Activated T-cell treated with anti-CD3 and anti-CD28 coated beads for 4 hours (primary cell): ENCODE measurements around the gene CCIN.
"Not testable (repeated sequence)": the region's sequence is repeated elsewhere in the genome, so short reads cannot be mapped to it uniquely, and the experiment has no call there.

Source experiments
- DNase-seq: peaks from one replicate; pipeline ENCODE4 v3.0.0-alpha.2; 2020

Gene CCIN

DNA sequence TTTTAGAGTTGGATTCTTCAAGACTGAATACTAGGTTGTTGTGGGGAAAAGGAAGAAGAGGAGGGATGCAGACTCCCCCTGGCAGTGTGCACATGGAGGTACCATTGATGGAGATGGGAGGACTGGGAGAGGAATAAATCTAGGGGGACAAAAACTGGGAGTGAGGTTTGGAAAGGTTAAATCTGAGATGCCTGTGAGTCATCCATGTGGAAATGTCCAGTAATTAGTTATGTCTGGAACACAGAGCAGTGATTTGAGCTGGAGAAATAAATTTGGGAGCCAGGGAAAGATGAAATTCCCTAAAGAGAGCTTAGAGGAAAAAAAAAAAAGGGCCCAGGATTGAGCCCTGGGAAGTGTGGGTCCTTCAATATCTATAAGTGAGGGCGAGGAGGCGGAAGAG is 8.0 kb upstream of the CCIN start:
- no peak for DNase-seq

DNA sequence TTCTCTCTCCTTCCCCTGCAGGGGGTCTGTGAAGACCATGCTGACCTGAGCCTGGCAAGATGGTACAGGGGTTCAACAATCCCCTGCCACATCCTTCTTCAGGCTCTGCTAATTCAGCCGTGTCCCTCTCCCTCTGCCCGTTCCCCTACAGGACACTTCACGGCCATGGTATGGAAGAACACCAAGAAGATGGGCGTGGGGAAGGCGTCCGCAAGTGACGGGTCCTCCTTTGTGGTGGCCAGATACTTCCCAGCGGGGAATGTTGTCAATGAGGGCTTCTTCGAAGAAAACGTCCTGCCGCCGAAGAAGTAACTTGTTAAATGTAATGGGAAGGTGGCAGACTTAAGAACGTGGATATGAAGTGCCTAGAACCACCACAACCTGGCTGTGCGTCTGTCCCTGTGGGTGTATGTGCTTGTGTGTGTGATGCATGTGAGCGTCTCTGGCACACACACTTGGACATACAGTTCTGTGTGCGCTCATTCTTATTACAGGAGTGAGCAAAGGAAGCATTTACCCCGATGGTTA is 6.9 kb upstream of the CCIN start:
- no peak for DNase-seq

DNA sequence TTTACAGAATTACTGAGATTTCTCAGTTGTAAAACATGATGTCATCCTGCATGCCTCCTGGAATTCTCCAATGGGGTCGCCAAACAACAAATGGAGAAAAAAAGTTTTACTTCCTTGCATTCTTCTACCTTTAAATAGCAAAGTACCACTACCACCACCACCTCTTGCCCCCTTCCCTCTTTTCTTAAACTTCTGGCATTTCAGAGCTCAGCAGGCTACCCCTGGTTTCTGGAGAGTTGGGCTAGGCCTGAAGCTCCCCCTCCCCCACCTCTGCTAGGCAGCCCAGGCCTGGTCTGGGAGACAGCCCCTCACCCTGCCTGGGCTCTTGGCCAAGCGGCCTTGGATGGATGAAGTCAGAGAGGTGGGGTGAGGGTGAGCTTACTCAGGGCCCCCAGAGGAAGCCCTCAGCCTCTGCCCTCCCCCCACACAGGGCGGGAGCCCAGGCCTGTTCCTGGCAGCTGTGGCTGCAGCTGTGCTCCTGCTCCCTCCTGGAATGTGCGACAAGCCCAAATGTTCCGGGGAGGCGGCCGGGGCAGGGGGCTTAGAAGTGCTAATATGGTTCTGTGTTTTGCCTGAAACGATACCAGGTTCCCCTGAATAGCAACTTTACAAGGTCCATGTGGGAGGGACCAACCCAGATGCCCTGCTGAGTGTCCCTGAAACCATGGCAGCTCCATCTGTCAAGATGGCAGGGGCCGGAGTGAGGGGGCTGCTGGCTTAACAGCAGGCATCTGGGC is 6.0 kb upstream of the CCIN start:
- no peak for DNase-seq

DNA sequence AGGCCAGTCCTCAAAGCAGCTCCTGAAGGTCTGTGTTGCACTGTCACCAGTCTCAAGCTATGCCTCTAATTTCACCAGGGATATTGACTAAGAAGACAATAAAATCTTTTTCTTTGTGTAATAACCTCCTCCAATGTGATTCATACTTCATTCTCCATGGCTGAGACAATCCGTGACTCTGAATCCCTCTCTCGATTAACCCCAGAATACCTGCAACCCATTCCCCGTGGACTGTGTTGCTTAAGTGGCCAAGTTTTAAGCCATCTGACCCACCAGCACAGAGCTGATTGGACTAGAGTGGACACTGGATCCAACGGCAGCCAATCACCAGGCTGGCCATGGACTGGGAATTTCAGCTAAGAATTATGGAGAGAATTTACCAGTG is 5.4 kb upstream of the CCIN start:
- DNase-seq = no peak

DNA sequence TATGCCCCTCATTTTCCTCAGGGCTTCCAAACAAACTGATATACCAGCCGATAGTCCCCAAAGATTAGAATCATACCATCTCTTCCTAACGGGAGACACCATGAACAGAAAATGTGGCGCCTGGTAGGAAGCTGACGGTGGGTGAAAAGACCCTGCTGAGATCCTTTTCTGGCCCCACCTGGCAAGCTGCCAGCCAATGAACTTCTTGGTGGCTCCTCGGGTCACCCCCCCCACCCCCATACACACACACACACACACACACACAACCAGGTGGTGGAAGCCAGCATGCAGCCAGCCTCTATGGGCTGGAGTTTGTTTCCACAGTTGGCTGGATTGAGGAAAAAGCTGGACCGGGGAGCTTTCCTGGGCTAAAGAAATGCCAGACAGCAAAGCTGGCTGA is 4.8 kb upstream of the CCIN start:
- DNase-seq = no peak

DNA sequence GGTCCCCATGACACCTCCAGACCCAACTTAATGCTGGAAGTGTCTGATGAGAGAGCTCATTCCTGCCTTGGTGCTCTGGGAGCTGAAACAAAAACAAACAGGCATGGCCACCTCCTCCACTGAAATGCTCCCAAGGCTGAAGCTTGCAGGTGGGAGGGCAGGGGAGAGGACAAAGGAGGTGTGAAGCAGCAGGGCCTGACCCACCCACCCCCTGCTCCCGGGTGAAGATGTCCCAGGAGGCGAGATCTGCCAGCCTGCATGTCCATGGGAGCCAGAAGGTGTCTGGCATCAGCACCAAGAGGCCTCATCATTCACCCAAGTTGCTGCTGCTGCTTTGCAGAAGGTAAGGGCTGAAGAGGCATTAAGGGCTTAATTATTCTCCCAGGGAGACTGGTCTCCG is 4.2 kb upstream of the CCIN start:
- no peak for DNase-seq

DNA sequence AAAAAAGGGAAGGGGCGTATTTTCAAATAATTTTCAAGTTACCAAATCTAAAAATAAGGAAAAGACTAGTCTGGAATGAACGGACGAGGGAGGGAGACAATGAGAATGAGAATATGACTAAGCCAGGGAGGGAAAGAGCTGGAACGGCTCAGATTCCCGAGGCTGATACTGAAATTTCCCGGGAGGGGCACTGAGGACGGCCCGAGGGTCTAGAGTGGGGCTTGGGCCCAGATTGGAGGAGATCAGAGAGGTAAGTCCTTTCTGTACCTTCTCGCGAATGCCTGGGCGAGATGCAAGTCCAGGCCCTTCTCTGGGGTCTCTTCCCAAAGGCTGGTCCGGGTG is 3.4 kb upstream of the CCIN start:
- DNase-seq = no peak

DNA sequence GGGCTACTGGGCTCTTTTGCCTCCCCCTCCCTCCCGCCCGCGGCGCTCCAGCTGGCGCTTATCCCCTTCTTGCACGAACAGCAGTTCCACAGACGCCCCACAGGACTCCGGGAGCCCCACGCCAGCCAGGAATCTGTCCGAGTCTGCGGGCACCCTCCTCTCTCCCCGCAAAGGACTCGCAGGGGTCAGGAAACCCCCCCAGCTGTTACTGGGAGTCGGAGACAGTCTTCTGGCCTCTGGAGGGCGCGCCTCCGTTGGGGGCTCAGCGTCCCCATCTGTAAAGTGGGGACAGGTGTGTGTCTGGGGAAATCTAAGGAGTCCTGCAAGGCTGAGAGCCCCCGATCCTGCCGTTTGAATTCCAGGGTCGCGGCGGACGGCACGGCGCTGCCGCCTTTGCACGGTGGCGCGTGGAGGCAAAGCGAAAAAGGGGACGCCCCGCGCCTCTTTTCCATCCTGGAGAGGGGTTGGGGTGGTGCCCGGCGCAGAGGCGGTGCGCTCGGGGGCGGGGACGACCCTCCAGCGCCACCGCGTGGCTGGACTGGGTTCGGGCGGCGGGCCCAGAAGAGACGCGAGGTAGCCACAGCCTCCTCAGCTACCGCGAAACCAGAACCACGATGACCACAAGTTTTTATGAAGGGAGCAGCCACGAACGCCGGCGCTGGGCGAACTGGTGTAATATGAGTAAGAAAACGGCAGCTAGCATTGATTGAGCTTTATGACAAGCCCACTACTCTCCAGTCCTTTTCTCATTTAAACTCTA is 2.8 kb upstream of the CCIN start:
- DNase-seq = peak; percentile 74

DNA sequence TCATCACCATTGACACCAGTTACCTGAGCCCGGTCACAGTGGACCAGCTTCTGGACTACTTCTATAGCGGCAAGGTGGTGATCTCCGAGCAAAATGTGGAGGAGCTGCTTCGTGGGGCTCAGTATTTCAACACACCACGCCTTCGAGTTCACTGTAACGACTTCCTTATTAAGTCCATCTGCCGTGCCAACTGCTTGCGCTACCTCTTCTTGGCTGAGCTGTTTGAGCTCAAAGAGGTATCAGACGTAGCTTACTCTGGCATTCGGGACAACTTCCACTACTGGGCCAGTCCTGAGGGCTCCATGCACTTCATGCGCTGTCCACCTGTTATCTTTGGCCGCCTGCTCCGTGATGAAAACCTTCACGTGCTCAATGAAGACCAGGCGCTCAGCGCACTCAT is 520 bp downstream of the CCIN start:
- DNase-seq = no peak

DNA sequence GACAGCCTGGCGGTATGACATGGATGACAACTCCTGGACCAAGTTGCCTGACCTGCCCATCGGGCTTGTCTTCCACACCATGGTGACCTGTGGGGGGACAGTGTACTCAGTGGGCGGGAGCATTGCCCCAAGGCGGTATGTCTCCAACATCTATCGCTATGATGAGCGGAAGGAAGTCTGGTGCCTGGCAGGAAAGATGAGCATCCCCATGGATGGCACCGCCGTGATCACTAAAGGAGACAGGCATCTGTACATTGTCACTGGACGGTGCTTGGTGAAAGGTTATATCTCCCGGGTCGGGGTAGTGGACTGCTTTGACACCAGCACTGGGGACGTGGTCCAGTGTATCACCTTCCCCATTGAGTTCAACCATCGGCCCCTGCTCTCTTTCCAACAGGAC is 1.3 kb downstream of the CCIN start:
- no peak for DNase-seq

DNA sequence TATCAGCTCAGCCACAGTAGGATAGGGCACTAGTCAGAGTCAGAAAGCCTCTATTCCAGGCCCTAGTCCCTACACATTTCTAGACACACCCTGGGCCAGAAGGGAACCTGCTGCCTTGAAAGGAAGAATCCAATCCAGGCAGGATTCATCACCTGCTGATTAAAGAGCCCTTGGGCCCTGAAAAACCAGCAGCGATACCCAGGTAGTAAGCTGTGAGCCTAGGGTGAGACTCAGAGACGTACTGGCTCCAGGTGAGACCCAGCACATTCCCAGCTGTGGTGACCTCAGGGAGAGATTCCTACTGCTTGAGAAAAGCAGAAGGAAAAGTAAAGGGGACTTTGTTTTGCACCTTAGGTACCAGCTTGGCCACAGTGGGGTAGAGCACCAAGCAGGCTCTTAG is 4.7 kb downstream of the CCIN start:
- DNase-seq = no peak

DNA sequence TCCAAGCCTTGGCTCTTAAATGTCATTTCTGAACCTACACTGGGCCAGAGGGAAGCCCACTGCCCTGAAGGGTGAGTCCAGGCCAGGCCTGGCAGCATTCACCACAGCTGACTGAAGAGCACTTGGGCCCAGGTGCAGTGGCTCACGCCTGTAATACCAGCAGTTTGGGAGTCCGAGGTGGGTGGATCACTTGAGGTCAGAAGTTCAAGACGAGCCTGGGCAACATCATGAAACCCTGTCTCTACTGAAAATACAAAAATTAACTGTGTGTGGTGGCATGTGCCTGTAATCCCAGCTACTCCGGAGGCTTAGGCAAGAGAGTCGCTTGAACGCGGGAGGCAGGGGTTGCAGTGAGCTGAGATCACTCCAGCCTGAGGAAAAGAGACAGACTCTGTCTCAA is 5.1 kb downstream of the CCIN start:
- DNase-seq = no peak

DNA sequence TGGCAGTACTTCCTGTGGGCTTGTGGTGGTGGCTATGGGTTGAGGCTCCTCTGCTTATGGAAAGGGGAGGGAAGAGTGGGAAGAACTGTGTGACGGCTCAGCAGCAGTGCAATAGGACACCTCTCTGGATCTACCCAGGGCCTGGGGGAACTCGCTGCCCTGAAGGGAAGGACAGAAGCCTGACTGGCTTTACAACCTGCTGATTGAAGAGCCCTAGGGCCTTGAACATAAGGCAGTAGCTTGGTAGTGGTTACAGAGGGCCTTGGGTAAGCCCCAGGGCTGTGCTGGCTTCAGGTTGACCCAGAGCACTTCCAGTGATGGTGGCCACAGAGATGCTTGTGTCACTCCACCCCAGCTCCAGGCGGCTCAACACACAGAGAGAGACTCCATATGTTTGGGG is 5.5 kb downstream of the CCIN start:
- DNase-seq = no peak

DNA sequence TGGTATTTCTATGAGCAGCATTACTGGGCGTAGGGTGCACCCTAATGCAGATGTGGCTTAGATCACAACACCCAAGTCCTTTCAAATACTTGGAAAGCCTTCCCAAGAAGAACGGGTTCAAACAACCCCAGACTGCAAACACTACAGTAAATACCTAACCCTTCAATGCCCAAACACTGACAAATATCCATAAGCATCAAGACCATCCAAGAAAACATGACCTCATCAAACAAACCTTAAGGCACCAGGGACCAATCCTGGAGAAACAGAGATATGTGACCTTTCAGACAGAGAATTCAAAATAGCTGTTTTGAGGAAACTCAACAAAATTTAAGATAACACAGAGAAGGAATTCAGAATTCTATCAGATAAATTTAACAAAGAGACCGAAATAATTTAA is 6.0 kb downstream of the CCIN start:
- DNase-seq = not testable (repeated sequence)

DNA sequence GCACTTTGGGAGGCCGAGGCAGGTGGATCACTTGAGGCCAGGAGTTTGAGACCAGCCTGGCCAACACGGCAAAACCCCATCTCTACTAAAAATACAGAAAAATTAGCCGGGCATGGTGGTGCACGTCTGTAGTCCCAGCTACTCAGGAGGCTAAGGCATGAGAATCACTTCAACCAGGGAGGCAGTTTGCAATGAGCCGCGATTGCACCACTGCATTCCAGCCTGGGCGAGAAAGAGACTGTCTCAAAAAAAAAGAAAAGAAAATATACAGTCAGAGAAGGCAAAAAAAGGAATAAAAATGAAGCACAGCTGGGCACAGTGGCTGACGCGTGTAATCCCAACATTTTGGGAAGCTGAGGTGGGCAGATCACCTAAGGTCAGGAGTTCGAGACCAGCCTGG is 7.3 kb downstream of the CCIN start:
- not testable (repeated sequence) for DNase-seq

DNA sequence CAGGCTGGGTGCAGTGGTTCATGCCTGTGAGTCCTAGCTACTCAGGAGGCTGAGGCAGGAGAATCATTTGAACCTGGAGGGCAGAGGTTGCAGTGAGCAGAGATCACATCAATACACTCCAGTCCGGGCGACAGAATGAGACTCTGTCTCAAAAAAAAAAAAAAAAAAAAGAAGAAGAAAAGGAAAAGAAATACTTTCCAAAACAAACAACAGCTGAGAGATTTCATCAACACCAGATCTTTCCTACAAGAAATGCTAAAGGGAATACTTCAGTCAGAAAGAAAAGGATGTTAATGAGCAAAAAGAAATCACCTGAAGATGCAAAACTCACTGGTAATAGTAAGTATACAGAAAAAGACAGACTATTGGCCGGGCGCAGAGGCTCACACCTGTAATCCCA is 8.4 kb downstream of the CCIN start:
- no peak for DNase-seq

DNA sequence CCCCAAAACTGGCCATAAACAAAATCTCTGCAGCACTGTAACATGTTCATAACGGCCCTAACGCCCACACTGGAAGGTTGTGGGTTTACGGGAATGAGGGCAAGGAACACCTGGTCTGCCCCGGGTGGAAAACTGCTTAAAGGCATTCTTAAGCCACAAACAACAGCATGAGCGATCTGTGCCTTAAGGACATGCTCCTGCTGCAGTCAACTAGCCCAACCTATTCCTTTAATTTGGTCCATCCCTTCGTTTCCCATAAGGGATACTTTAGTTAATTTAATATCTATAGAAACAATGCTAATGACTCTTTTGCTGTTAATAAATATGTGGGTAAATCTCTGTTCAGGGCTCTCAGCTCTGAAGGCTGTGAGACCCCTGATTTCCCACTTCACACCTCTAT is 11.1 kb downstream of the CCIN start:
- DNase-seq = not testable (repeated sequence)

DNA sequence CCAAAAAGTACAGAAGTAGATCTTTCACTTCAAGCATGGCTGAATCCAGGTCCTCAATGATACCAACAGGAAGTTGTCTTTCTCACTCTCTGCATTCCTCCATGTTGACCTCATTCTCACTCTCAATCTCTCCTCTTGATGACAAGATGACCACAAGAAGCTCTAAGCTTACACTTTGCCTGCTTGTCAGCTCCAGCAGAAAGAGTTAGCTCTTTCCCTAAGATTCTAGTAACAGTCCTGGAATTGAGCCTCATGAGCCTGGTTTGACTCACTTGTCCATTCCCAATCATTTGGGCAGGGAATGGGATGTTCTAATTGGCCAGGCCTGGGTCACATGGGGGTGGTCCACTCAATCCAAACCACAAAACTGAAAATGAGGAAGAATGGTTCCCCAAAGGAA is 18.2 kb downstream of the CCIN start:
- DNase-seq = no peak

DNA sequence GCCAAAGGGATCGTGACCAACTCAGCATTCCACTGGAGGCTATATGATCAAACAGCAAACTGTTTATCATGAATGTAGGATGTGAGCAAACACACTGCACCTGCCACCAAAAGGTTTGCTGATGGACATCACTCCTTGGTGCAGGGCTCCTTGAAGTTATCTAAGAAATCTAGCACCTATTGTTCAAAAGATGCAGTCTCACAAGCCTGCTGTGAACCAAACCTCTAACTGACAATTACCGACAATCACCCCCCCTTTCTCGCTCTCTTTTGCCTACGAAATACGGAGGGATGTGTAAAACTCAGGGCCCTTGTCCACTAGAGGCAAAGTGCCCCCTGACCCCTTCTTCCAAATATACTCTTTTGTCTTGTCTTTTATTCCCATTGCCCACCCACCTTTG is 19.0 kb downstream of the CCIN start:
- no peak for DNase-seq

DNA sequence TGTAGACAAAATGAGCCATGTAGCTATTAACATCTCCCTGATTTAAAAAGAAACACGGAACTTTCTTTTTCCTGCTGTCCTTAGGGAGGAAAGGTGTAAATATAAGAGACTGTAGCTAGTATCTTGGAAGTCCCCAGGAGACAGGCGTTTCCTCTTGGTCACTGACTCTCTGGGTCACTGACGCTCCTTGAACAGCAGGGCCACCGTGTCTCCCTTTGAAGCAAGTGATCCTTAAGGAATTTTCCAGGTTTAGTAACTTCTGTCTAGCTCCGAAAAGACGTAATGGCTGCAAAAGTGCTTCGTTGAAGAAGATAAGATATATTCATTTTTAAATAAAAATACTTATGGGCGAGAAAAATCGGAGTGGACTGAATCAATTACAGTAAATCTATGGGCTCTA is 20.8 kb downstream of the CCIN start:
- no peak for DNase-seq

DNA sequence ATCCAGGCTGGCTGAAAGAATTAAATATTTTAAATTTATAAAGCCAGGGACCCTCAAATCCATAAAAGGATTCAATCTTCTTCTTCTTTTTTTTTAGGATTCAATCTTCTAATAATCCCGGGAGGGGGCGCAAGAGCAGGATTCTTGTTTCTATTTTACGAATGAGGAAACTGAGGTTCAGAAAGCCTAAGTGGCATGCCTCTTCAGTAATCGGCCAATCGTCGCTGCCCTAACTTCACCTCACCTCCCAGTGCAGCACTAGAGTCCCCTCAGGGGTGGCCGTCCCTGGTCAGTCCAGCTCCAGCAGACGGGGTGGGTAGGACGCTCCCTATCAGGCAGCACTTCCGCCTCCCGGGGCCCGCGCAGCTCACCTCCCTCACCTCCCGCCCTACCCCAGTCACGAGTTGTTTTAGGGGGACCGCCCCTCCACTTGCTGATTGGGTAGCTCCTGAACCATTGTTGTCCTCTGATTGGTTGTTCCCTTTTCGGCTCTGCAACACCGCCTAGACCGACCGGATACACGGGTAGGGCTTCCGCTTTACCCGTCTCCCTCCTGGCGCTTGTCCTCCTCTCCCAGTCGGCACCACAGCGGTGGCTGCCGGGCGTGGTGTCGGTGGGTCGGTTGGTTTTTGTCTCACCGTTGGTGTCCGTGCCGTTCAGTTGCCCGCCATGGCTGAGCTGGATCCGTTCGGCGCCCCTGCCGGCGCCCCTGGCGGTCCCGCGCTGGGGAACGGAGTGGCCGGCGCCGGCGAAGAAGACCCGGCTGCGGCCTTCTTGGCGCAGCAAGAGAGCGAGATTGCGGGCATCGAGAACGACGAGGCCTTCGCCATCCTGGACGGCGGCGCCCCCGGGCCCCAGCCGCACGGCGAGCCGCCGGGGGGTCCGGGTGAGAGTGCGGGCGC is 21.5 kb downstream of the CCIN start, which contains the start of gene CLTA:
Gene CLTA, plus strand, starts transcription at position 534 of the 902 bp plus-strand sequence. Its CDS starts 136 bp downstream, at position 670.
- DNase-seq = peak; percentile 88

DNA sequence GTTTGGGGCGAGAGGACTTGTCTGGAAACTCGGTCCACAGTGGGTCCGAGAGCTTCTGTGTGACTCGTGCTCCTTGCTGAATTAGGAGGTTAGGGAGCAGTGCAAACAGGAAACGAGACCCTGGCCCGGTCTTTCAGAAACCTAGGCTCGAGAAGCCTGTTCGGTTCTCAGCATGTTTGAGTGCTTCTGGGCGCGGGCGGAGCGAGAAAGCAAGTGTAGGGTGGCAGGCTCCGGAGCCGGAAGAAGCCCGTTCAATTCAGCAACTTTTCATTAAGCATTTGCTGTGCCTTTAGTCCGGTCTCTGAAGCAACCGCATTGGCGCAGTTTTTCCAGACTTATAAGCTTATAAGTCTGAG is 22.1 kb downstream of the CCIN start:
- peak; percentile 42 for DNase-seq

DNA sequence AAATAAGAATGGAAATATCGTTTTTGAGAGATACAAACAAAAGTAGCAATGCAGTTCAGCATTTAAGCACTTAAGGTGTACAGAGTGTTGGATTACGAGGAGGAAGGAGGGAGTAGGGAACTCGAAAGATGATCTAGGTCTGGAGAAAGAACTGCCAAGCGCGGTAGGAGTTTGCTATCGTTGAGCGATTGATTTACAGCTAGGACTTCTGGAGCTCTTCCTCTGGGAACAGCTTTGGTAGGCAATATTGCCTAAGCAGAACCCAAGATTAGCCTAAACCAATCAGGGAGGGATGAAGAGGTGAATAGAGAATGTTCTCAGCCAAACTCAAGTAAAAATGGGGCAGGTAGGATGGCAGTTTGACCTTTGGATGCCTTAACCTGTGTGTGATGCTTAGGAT is 22.5 kb downstream of the CCIN start:
- no peak for DNase-seq

DNA sequence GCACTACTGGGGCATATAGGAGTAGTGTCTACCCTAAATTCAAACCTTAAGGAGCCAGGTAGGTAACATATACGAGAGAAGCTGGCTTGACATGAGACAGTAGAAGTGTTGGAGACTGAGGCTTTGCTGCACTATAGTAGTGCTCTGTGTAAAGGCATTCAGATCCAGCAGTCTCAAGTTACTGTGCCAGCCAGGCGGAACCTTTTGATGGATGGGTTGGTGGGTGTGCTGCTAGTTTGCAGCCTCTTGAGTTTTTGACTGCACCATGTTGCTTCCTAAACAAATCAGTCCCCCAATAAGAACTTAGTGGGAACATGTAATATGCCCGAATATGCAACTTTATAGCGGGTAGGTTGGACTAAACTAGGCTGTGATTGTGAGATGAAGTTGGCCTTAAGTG is 23.0 kb downstream of the CCIN start:
- no peak for DNase-seq
